H1 (cell line): ENCODE data around the gene TNFSF15. TPM values are rescaled to one million over a fixed set of nuclear protein-coding genes. Genes with fewer than 3 reads are reported as not detected.

Experiments
- CREB1 ChIP-seq: IDR thresholded peaks from 2 replicates; pipeline ENCODE4 v1.6.1; 2012; ENCODE audit warnings: inconsistent platforms
- EZH2 ChIP-seq: fragments of 200-600 bp; sonication (generic); IDR thresholded peaks from 2 replicates; pipeline ENCODE4 v1.7.1; 2012; ENCODE audit warnings: low read depth, mild to moderate bottlenecking, moderate library complexity, low read length, inconsistent platforms; ENCODE audit not compliant: severe bottlenecking
- POLR2AphosphoS5 ChIP-seq: IDR thresholded peaks from 2 replicates; pipeline ENCODE4 v1.6.1; 2011; ENCODE audit warnings: low read depth, low read length
- polyA plus RNA-seq, 7 experiments: library from polyadenylated mRNA; depleted of rRNA in 3 of 7; stranded (reverse) in 5 of 7; unstranded in 2 of 7; fragments of >200 nt in 5 of 7; fragments of 200-250 nt in 2 of 7; gene quantifications; 1 replicate in 5 of 7; 2 replicates in 1 of 7; 4 replicates in 1 of 7; pipeline versions ENCODE4 v1.2.1 to v1.2.3, GENCODE V29; 2011 to 2013; ENCODE audit warnings: missing spikeins in 2 of 7, mixed read lengths in 2 of 7
- total RNA-seq: library from RNA; stranded (reverse); fragmentation: NEBNext Ultra II Directional; extraction: Animal tissue kit (Norgen Biotek cat#: 25700); gene quantifications from 2 replicates; pipeline ENCODE4 v1.2.1, GENCODE V29; 2021
- TF ChIP-seq, protein P1 (sequence below), 3 experiments: IDR thresholded peaks; 1 replicate in 2 of 3; 2 replicates in 1 of 3; pipeline versions ENCODE4 v1.5.1 to v1.6.1; 2011; ENCODE audit warnings: low read length in 3 of 3, mild to moderate bottlenecking in 3 of 3, inconsistent platforms in 2 of 3, low read depth in 1 of 3, moderate library complexity in 1 of 3; ENCODE audit not compliant: insufficient read depth in 1 of 3; ENCODE audit errors: control extremely low read depth in 1 of 3

TNFSF15 gene
- total and polyA plus RNA-seq, 2 of the 8 experiments (the other 6 are each of a cell fraction or from before 2014, with no cell fraction given), result 0.09 to 0.17 TPM

DNA sequence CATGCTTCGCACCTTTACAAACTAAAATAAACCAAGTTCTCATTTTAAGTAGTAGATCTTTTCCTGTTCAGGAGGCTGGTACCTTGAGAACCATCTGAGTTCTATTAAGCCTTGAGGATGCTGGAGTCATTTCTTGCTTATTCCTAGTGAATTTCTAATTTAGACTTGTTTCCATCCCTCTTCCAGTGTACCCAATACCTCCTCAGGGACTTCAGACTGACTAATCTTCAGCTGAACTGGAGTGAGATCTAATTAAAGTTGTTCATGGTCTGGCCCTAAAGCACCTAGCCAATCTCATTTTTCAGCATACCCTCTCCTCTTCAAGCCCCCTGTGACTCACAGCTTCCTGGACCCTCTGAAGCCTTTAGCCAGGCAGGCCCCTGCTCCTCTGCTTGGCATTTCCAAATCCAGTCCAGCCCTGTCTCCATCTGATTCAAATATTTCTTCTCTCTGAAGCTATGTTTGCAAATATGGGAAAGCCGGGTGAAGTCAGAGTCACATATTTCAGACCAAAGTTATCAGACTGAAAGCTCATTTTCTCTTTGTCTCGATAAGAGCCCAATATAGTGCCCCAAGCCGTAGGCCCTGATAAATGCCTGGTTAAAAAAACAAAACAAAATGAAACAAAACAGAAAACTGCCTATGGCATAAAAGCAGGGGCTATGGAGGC, 19.4 kb upstream of the TNFSF15 start (continued):
- TF ChIP-seq, protein P1, sequence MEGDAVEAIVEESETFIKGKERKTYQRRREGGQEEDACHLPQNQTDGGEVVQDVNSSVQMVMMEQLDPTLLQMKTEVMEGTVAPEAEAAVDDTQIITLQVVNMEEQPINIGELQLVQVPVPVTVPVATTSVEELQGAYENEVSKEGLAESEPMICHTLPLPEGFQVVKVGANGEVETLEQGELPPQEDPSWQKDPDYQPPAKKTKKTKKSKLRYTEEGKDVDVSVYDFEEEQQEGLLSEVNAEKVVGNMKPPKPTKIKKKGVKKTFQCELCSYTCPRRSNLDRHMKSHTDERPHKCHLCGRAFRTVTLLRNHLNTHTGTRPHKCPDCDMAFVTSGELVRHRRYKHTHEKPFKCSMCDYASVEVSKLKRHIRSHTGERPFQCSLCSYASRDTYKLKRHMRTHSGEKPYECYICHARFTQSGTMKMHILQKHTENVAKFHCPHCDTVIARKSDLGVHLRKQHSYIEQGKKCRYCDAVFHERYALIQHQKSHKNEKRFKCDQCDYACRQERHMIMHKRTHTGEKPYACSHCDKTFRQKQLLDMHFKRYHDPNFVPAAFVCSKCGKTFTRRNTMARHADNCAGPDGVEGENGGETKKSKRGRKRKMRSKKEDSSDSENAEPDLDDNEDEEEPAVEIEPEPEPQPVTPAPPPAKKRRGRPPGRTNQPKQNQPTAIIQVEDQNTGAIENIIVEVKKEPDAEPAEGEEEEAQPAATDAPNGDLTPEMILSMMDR (IDR thresholded peaks at IDR 0.05; ENCODE audit: control extremely low read depth in 1 of 3, insufficient read depth in 1 of 3, low read depth in 1 of 3, low read length in 3 of 3), result no peak
- TF ChIP-seq CREB1 (no peak), EZH2 (no peak), POLR2AphosphoS5 (no peak)
